Parathyroid adenoma (tissue), 2 donors: ENCODE results near the gene CDC42BPA.

Experiments
- H2AFZ ChIP-seq: fragments of 300-600 bp; sonication (generic); one replicate; pipeline ENCODE4 v1.7.0; 2017; ENCODE audit warnings: antibody characterized with exemption, mild to moderate bottlenecking
- H3K27ac ChIP-seq: fragments of 300-600 bp; sonication (generic); one replicate; pipeline ENCODE4 v1.7.0; 2017
- H3K27me3 ChIP-seq: fragments of 300-600 bp; sonication (generic); one replicate; pipeline ENCODE4 v1.7.0; 2017; ENCODE audit warnings: low read length; ENCODE audit not compliant: control insufficient read depth, insufficient read depth
- H3K36me3 ChIP-seq: fragments of 300-600 bp; sonication (generic); one replicate; pipeline ENCODE4 v1.7.0; 2017; ENCODE audit warnings: low read length; ENCODE audit not compliant: control insufficient read depth, insufficient read depth
- H3K4me1 ChIP-seq: fragments of 300-600 bp; sonication (generic); one replicate; pipeline ENCODE4 v1.7.0; 2017; ENCODE audit warnings: control low read depth
- H3K4me2 ChIP-seq: fragments of 300-600 bp; sonication (generic); one replicate; pipeline ENCODE4 v1.7.0; 2017; ENCODE audit warnings: low read length
- H3K4me3 ChIP-seq: fragments of 300-600 bp; sonication (generic); one replicate; pipeline ENCODE4 v1.7.0; 2017; ENCODE audit warnings: low read depth, low read length
- H3K79me2 ChIP-seq: fragments of 300-600 bp; sonication (generic); one replicate; pipeline ENCODE4 v1.7.0; 2017; ENCODE audit warnings: control low read depth
- H3K9ac ChIP-seq: fragments of 300-600 bp; sonication (generic); one replicate; pipeline ENCODE4 v1.7.0; 2017; ENCODE audit warnings: mild to moderate bottlenecking
- H3K9me3 ChIP-seq: fragments of 300-600 bp; sonication (generic); one replicate; pipeline ENCODE4 v1.7.0; 2017; ENCODE audit warnings: low read length; ENCODE audit not compliant: control insufficient read depth
- CTCF ChIP-seq: fragments of 300-600 bp; sonication (generic); IDR thresholded peaks from one replicate; pipeline ENCODE4 v1.7.0; 2017; ENCODE audit warnings: antibody characterized with exemption, mild to moderate bottlenecking
- donor health status: primary hyperparathyroidism.

CDC42BPA gene

GRCh38 chr1:227038401-227038800, 279.9 kb downstream of the CDC42BPA start:
- H3K4me3 ChIP-seq, result no peak overlapping the region
- no peaks in the 10 kb centered on the region for H3K9me3 ChIP-seq
- no peak overlapping the region for H3K4me2 ChIP-seq
- no peaks in the 10 kb centered on the region for H3K36me3 ChIP-seq
- H3K4me1 ChIP-seq, result no peaks in the 10 kb centered on the region
- no peak for TF ChIP-seq CTCF
- H3K79me2 ChIP-seq, result no peaks in the 10 kb centered on the region
- no peak overlapping the region for H2AFZ ChIP-seq
- no peak overlapping the region for H3K27ac ChIP-seq
- no peaks in the 10 kb centered on the region for H3K27me3 ChIP-seq
- H3K9ac ChIP-seq, result no peak overlapping the region

GRCh38 chr1:227037121-227037520, 281.2 kb downstream of the CDC42BPA start:
- no peak for TF ChIP-seq CTCF
- Histone ChIP-seq H3K4me1 (no peaks in the 10 kb centered on the region), H3K36me3 (no peaks in the 10 kb centered on the region), H3K4me2 (no peak overlapping the region), H2AFZ (no peak overlapping the region), H3K27ac (no peak overlapping the region), H3K9me3 (no peaks in the 10 kb centered on the region), H3K9ac (no peak overlapping the region), H3K79me2 (no peaks in the 10 kb centered on the region), H3K4me3 (no peak overlapping the region), H3K27me3 (no peaks in the 10 kb centered on the region)

- Histone ChIP-seq H3K4me3 (no peak overlapping the region), H2AFZ (no peak overlapping the region), H3K9me3 (no peaks in the 10 kb centered on the region), H3K79me2 (no peaks in the 10 kb centered on the region), H3K4me2 (no peak overlapping the region), H3K36me3 (no peaks in the 10 kb centered on the region), H3K27me3 (no peaks in the 10 kb centered on the region), H3K9ac (no peak overlapping the region), H3K4me1 (no peaks in the 10 kb centered on the region), H3K27ac (no peak overlapping the region)
- TF ChIP-seq CTCF, result no peak
These were observed 283.0 kb downstream of the CDC42BPA start for GRCh38 chr1:227035316-227035715.

- H3K9me3 ChIP-seq, result no peaks in the 10 kb centered on the region
- TF ChIP-seq CTCF, result no peak
- no peaks in the 10 kb centered on the region for H3K4me1 ChIP-seq
- no peak overlapping the region for H3K27ac ChIP-seq
- H2AFZ ChIP-seq, result no peak overlapping the region
- H3K27me3 ChIP-seq, result no peaks in the 10 kb centered on the region
- no peak overlapping the region for H3K4me3 ChIP-seq
- H3K36me3 ChIP-seq, result no peaks in the 10 kb centered on the region
- no peak overlapping the region for H3K9ac ChIP-seq
- no peak overlapping the region for H3K4me2 ChIP-seq
- H3K79me2 ChIP-seq, result no peaks in the 10 kb centered on the region
These were observed 284.4 kb downstream of the CDC42BPA start for GRCh38 chr1:227033880-227034279.

GRCh38 chr1:227032396-227032795, 285.9 kb downstream of the CDC42BPA start:
- Histone ChIP-seq H3K36me3 (no peaks in the 10 kb centered on the region), H3K9me3 (no peaks in the 10 kb centered on the region), H3K4me1 (no peaks in the 10 kb centered on the region), H3K27me3 (no peaks in the 10 kb centered on the region), H3K4me3 (no peak overlapping the region), H3K79me2 (no peaks in the 10 kb centered on the region), H2AFZ (no peak overlapping the region), H3K27ac (no peak overlapping the region), H3K9ac (no peak overlapping the region), H3K4me2 (no peak overlapping the region)
- TF ChIP-seq CTCF, result no peak
